Dermis blood vessel endothelial cell (primary cell): ENCODE measurements around the gene ARL3. TPM values are rescaled to one million over a fixed set of nuclear protein-coding genes. Genes with fewer than 3 reads are reported as not detected.
A peak's percentile ranks its signal among the peaks of the same experiment; 100 is the strongest.

Experiments used
- DNase-seq: peaks from one replicate; pipeline ENCODE4 v3.0.0; 2010
- total RNA-seq: library from RNA; depleted of rRNA; stranded (reverse); fragments of >200 nt; gene quantifications from 2 replicates; pipeline ENCODE4 v1.2.3, GENCODE V29; 2014

The ARL3 gene
- total RNA-seq, 1 donor from 2014 or later = 4.6 TPM

DNA sequence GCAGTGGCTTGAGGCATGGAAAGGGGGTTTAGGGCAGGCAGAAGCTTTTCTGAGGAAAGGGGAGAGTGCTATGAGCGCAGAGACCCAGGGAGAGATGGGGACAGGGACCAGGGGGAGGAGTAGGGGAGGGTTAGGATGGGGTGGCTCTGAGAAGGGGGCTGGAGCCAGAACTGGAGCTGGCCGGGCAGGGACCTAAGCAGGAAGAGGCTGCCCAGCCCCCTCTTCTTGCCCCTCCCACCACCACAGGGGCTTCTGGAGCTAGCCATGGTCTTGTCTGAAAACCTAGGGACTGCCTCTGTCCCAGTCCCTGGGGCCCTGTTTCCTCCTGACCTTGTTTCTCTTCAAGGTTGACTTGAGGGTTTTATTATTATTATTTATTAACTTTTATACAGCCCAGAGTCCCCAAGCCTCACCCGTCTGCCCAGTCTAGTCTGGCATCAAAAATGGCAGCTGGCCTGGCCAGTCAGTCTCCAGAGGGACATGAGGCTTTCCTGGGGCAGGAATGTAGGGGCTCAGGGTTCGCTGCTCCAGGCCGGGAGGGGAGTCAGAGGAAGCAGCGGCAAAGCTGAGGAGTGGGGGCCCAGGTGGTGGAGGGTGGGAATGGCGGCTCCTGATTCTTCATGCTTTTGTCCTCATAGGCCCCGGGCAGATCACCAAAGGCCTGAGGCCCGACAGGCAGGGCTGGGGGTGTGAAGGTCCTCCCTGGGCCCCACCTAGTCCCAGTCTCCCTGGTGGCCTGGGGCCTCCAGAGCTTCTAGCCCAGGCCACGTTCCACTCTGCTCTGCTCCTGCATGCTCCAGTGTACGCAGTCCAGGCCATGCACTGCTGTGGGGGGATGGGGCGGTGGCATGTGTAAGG, 64.2 kb downstream of the ARL3 start:
- DNase-seq = no peak

GRCh38 chr10:102648889-102649796, 65.1 kb downstream of the ARL3 start:
- no peak for DNase-seq

DNA sequence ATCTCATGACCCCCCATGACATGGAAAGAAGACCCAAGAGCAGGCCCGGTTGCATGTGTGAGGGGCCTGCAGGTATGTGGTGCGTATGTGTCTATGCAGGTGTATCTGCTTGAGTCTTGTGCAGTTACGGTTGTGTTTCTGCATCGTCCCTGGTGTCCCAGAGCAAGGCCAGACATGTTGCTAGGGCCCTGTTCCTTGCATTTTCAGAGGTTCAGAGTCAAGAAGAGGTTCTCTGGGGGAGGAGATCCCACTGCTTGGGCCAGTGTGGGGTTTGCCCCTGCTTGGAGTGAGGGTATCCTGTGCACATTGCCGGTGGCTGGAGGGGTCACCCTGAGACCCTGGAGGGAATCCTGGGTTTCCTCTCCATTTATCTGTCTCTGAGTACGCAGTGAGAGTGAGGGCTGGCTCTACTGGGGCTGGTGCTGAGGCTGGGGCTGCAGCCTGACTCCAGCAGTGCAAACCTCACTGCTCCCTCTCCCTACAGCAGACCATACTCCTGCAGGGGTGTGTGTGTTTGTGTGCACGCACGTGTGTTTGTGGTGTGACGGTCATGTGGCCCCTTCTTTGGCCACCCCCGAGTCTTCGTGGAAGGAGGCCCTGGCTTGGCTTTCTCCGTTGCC, 65.8 kb downstream of the ARL3 start:
- DNase-seq = no peak

DNA sequence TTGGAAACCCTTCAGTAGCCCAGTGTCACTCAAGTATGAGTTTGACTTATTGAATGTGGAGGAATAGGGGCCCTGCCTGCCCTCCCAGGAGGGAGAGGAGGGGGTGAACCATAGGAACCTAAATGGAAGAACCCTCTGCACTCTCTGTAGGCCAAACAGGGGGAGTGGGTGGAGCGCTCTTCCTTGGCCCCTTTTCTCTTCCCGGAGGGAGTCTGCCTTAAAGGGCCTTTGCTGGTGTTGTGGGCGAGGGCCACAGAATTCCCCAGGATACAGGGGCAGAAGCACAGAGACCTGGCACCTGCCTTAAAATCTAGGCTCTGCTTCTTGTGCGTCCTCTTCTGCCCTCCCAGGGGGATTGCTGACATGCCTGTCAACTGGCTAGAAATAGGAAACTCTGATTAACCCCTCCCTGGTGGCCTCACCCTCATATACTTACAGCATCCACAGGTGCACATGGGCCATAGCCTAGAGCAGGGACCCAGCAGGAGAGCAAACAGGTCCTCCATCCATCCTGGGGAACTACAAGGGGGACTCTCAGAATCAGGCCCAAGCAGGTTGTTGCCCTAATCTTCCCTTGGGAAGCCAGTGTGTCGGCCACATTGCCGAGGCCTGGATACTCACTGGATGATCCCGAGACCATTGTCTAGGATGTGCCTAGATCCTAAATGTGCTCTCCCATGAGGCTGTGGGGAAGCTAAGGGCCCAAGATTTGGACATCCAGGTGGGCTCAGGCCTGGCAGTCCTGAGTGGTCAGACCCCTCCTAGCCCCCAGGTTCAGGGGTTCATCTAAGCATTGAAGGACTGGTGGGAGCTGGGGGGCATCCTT, 66.5 kb downstream of the ARL3 start:
- DNase-seq = no peak

DNA sequence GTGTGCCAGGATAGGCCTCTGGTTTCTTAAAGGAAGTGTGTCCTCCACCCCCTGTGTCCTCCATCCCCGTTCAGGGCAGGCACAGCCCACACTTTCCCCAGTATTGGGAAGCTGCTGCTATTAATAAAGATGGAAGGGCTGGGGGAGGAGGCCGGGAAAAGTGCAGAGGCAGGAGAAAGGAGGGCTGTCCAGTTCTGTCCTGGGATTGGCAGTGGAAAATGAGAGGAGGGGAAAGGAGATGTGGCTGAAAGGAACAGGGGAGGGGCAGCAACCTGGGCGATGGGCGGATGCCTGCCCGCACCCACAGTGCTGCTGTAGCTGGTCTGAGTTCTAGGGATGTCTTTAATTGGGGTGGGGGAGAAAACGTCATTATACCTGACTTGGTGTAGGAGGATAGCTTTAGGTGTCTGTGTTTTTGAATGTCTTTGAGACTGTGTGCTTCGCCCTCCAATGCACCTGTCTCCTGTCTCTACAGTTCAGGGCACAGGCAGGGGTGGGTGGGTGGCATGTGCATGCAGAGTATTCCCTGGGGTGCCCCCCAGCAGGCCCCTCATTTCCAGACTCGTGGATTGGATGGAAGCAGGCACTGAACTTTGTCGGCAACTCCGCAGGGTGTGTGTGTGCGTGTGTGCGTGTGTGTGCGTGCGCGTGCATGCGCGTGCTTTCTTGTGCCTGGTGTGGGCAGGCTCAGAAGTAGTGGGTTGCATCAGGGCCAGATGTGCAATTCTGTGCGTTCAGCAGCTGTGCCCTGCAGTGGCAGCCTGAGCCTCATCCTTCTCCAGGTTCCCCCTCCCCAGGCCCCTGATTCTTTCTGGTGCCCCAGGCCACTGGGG, 67.4 kb downstream of the ARL3 start:
- peak; percentile 47 for DNase-seq

- peak; percentile 92 for DNase-seq
Measured at GRCh38 chr10:102645741-102646609, 68.2 kb downstream of the ARL3 start.

- peak; percentile 73 for DNase-seq
Measured at GRCh38 chr10:102645388-102645740, 68.8 kb downstream of the ARL3 start.

- DNase-seq = peak; percentile 90
Measured at GRCh38 chr10:102644646-102645387, 69.4 kb downstream of the ARL3 start.

- peak; percentile 63 for DNase-seq
Measured at GRCh38 chr10:102644066-102644645, 70.0 kb downstream of the ARL3 start, which contains the start of gene TRIM8. TSS of gene TRIM8 (plus strand) at chr10:102644479. CDS start at chr10:102644618, 139 bp downstream.

- DNase-seq = peak; percentile 70
Measured at GRCh38 chr10:102643336-102644065, 70.7 kb downstream of the ARL3 start.

- peak; percentile 65 for DNase-seq
Measured at GRCh38 chr10:102642736-102643335, 71.4 kb downstream of the ARL3 start.

DNA sequence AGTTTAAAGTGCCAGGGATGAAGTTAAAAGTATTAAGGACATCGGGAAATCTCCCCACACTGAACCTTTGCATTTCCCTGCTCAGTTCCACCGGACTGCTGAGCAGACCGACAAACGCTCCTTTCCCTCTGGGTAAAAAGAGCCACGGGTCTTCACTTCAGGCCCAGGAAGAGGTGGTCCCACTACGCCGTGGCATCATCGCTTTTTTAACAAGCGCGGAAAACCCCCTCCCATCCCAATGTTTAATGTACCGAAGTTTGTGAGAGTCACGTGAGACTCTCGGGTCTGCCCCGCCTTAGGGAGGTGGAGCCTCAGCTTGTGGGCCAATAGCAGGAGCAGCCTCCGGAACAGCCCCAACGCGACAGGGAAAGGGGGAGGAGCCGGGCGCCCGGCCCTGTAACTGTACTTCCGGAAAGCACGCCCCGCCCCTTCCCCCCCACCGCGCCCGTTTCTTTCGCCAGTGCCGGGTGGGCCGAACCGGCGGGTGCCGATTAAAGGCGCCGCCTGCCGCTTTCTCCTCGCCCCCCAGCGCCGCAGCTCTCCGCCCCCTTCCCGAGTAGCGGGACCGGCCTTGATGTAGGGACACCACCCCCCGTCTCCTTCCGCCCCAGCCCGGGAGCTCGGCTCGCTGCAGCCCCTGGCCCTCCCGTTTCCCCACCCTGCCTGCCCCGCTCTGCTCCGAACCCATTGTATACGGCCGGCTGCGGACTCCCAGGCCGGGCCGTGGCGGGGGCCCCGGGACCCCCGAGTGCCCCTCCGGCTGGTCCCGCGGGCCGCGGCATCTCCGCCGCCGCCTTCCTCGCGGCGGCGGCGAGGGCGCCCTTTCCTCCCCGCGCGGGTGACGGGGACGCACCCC, 72.1 kb downstream of the ARL3 start:
- DNase-seq = peak; percentile 98

GRCh38 chr10:102641402-102641801, 72.8 kb downstream of the ARL3 start:
- no peak for DNase-seq

DNA sequence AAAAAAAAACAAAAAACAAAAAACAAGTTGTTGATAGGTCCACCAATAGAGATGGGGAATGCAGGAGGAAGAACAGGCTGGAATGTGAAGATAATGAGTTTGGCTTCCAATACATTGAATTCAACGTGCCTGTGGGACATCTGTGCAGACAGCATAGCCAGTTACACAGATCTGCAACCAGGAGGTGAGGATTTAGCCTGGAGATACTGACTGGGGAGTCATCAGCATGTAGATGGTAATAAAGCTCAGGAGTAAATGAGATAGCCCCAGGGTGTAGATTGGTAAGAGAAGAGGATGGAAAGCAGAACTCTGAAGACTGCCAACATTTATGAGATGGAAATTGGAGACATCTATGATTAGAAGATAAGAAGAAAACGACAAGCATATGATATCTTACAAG, 74.7 kb downstream of the ARL3 start:
- no peak for DNase-seq

DNA sequence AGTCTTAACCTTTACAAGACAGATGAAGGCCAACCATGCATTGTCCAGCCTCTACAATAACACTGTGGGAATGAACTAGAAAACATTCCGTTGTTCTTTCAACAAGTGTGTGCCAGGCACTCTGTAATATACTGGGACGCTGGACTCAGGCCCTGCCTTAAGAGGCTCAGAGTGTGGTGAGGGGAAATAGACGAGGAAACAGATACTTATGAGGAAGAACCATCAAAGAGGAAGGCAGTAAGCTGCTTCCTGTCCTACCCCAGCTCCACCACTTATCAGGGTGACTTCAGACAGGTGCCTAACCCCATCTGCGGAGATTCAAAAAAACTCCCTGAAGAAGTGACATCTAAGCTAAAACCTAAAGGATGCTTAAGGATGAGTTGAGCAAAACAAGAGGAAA, 78.8 kb downstream of the ARL3 start:
- DNase-seq = peak; percentile 55

DNA sequence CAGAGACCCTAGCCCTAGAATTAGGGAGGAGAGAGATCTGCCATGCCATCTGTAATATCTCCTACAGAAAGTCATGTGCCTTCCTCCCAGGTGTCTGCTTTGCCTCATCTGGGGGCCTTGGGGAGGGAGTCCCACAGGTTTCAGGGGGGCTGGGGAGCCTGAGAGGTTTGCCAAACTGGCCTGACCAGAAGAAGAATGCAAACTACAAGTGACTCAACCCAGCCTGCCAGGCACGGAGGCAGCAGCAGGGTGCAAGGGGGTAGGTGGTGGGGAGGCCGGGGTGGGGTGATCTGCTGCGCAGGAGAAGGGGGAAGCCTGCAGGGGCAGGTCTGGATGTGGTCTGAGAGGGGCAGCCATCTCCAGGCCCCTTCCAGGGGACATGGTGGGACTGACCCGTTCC, 79.5 kb downstream of the ARL3 start:
- DNase-seq = no peak

- DNase-seq = no peak
Measured at GRCh38 chr10:102633848-102634247, 80.3 kb downstream of the ARL3 start.
